Activated CD4-positive, alpha-beta T cell treated with anti-CD3 and anti-CD28 coated beads for 36 hours (primary cell): ENCODE data around the gene OPALIN. TPM values are rescaled to one million over a fixed set of nuclear protein-coding genes. Genes with fewer than 3 reads are reported as not detected.

ENCODE experiments used
- ATAC-seq: fragments of 200-7000 bp; cut with Tn5 transposase; one replicate; pipeline ENCODE4 v1.10.0; 2021; ENCODE audit warnings: mild to moderate bottlenecking, moderate library complexity
- CTCF ChIA-PET: fragments of 350-600 bp; sonication (Branson Sonifier 250); formaldehyde crosslinking; loops from one replicate; lab custom pipeline; 2021; ENCODE audit warnings: antibody characterized with exemption; lab: Charles Lee
- POLR2A ChIA-PET: fragments of 350-600 bp; sonication (Branson Sonifier 250); formaldehyde crosslinking; loops from one replicate; lab custom pipeline; 2021; ENCODE audit warnings: antibody characterized with exemption, inconsistent platforms; lab: Charles Lee
- DNase-seq: peaks from one replicate; pipeline ENCODE4 v3.0.0-alpha.2; 2020
- H3K27ac Mint-ChIP-seq: one replicate; pipeline ENCODE4 v1.8.0; 2021; ENCODE audit warnings: mixed read lengths
- H3K27me3 Mint-ChIP-seq: one replicate; pipeline ENCODE4 v1.8.0; 2021; ENCODE audit warnings: mixed read lengths
- H3K36me3 Mint-ChIP-seq: one replicate; pipeline ENCODE4 v1.8.0; 2021; ENCODE audit warnings: low read depth, mixed read lengths
- H3K4me1 Mint-ChIP-seq: one replicate; pipeline ENCODE4 v1.8.0; 2021; ENCODE audit warnings: mixed read lengths
- H3K4me3 Mint-ChIP-seq: one replicate; pipeline ENCODE4 v1.8.0; 2021; ENCODE audit warnings: mild to moderate bottlenecking, moderate library complexity, mixed read lengths
- H3K9me3 Mint-ChIP-seq: one replicate; pipeline ENCODE4 v1.8.0; 2021; ENCODE audit warnings: low read depth, mixed read lengths
- intact Hi-C, 2 experiments: fragments of 100-400 bp; cut with DNase I in 1 of 2; cut with micrococcal nuclease in 1 of 2; formaldehyde crosslinking; loops; one replicate each; pipeline versions ENCODE4 v1.14.2 to v1.15.1; 2022 to 2024; cut with DNase I, micrococcal nuclease
- total RNA-seq, 2 experiments: library from RNA; stranded (reverse); gene quantifications; one replicate each; pipeline ENCODE4 v1.2.3, GENCODE V29; 2021

OPALIN gene
- total RNA-seq, 2 experiments from 2014 or later = not detected

DNA sequence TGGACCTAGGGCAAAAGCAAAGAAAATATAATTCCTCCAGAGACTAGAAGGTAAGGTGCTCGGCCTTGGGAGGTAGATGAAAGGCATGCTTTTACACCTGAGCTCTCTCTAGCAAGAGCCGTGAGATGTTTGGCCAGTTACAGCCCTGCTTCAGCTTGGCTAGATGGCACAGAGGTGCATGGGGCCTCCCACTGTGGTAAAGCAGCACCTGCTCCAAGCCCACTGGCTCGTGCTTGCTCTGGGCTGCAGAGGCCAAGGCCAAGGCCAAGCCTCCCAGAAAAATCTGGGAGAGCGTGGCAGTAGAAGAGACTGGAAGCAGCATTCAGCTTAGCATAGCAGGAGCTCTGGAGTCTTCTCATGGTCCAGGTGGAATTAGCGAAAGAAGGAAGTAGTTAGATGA lies 31.0 kb upstream of the OPALIN start:
- CTCF ChIA-PET = no interaction called here
- H3K27ac Mint-ChIP-seq = no peak overlapping the region

DNA sequence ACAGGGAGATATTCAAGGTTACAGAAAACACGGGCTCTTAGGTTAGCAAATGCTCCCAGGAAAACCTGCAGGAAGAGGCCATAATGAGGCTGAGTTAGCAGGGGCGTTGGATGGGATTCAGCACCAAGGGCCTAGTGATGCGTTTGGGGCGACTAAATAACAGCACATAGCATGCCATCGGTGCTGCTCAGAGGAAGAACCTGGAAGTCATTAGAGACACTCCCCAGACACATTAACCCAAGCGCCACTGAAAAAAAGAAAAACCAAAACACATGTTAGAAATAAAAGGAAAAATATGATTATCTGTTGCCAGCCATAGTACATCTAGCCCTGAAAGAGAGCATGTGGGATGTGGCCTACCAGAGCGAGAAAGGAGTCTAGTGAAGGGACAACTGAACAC lies 28.8 kb upstream of the OPALIN start:
- H3K4me1 Mint-ChIP-seq = no peaks in the 10 kb centered on the region
- CTCF ChIA-PET = no interaction called here
- ATAC-seq (no peak), DNase-seq (no peak)
- no peak overlapping the region for H3K27ac Mint-ChIP-seq
- POLR2A ChIA-PET = no interaction called here
- no peak overlapping the region for H3K4me3 Mint-ChIP-seq
- no peaks in the 10 kb centered on the region for H3K9me3 Mint-ChIP-seq
- peaks cover 2% of the 10 kb centered on the region for H3K27me3 Mint-ChIP-seq
- intact Hi-C loops = no loop called here
- H3K36me3 Mint-ChIP-seq = no peaks in the 10 kb centered on the region

More for the DNA sequence above, 31.0 kb upstream of the OPALIN start:
- Mint-ChIP-seq H3K4me1 (no peaks in the 10 kb centered on the region), H3K27me3 (peaks cover 3% of the 10 kb centered on the region), H3K9me3 (no peaks in the 10 kb centered on the region), H3K4me3 (no peak overlapping the region), H3K36me3 (no peaks in the 10 kb centered on the region)
- POLR2A ChIA-PET = no interaction called here
- DNase-seq = no peak
- ATAC-seq = no peak
- intact Hi-C loops = loop anchor here (10.0 kb wide), 2 partner anchors 335 to 445 kb away; partner anchors contain the start of genes LCOR (in 1 of the 2) and PIK3AP1 (in 1 of the 2)

DNA sequence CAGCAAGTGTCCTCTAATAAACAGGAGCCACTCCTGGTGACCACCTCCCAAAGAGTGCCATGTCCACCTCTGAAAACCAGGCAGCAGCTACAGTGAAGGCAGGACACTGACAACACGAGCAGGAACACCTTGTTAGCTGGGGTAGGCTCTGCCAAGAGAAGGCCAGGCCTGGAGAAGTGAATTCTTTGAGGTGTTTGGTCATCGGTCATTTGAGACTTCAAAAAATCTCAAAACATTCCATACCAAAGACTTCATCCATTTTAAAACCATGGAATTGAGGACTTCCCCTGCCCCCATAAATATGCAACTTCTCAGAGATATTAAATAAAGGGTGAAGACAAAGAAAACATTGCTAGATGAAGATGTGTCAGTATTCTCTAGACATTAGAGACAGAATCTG lies 28.4 kb upstream of the OPALIN start:
- H3K9me3 Mint-ChIP-seq = no peaks in the 10 kb centered on the region
- no peak overlapping the region for H3K4me3 Mint-ChIP-seq
- DNase-seq (no peak), ATAC-seq (no peak)
- ChIA-PET POLR2A (no interaction called here), CTCF (interaction anchor here (1.5 kb wide), 1 partner anchor 46 kb away, joined by 3 read pairs; no protein-coding TSS in a partner anchor)
- H3K4me1 Mint-ChIP-seq = no peaks in the 10 kb centered on the region
- H3K27me3 Mint-ChIP-seq = peaks cover 2% of the 10 kb centered on the region
- no peaks in the 10 kb centered on the region for H3K36me3 Mint-ChIP-seq
- intact Hi-C loops = no loop called here
- no peak overlapping the region for H3K27ac Mint-ChIP-seq

DNA sequence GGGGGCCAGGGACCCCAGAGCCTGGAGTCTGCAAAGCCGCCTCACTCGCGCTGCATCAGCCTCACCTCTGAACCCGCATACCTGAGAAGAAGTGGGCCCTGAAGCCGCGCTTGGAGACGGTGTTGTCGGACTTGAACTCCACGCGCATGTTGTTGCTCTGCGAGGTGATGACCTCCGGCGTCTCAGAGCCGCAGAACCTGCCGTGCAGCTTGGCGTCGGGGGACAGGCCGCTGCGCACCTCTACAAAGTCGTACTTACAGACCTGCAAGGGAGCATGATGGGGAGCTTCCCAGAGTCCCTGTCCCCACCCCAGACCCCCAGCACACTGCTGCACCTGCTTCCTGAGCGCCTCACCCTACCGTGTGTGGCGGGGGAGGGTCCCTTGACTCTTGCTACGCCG lies 25.7 kb upstream of the OPALIN start:
- ATAC-seq = no peak
- H3K36me3 Mint-ChIP-seq = no peaks in the 10 kb centered on the region

DNA sequence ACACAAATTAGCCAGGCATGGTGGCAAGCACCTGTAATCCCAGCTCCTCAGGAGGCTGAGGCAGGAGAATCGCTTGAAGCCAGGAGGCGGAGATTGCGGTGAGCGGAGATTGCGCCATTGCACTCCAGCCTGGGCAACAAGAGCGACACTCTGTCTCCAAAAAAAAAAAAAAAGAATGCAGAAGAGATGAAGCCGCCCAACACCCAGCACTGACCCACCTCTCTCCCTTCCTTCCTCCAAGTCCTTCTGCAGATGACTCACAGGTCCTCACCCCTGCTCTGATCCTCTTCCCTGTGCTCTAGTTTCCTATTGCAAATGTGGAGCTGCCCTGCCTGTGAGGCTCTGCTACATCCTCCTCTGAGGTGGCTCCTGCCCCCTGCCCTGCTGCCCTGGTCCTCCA lies 22.0 kb upstream of the OPALIN start:
- no peak overlapping the region for H3K4me3 Mint-ChIP-seq
- DNase-seq = no peak
- no peak overlapping the region for H3K27ac Mint-ChIP-seq
- ChIA-PET POLR2A (no interaction called here), CTCF (interaction anchor here (0.6 kb wide), 2 partner anchors 36 to 1253 kb away, joined by 3 read pairs; no protein-coding TSS in a partner anchor)
- no peaks in the 10 kb centered on the region for H3K36me3 Mint-ChIP-seq
- no peak for ATAC-seq
- H3K4me1 Mint-ChIP-seq = no peaks in the 10 kb centered on the region
- no peaks in the 10 kb centered on the region for H3K9me3 Mint-ChIP-seq
- intact Hi-C loops = no loop called here
- peaks cover 2% of the 10 kb centered on the region for H3K27me3 Mint-ChIP-seq

More for the DNA sequence above, 25.7 kb upstream of the OPALIN start:
- H3K4me3 Mint-ChIP-seq = no peak overlapping the region
- ChIA-PET CTCF (interaction anchor here (1.4 to 1.7 kb wide), 2 partner anchors 9 to 11 kb away, joined by 5 to 10 read pairs; no protein-coding TSS in a partner anchor), POLR2A (no interaction called here)
- H3K27ac Mint-ChIP-seq = no peak overlapping the region
- H3K27me3 Mint-ChIP-seq = peaks cover 2% of the 10 kb centered on the region
- no peak for DNase-seq
- no peaks in the 10 kb centered on the region for H3K4me1 Mint-ChIP-seq
- intact Hi-C loops = no loop called here
- H3K9me3 Mint-ChIP-seq = no peaks in the 10 kb centered on the region

- DNase-seq = no peak
- ChIA-PET CTCF (interaction anchor here (0.5 to 1.5 kb wide), 3 partner anchors 9 to 134 kb away, joined by 3 to 7 read pairs (median 4); no protein-coding TSS in a partner anchor), POLR2A (no interaction called here)
- no peak overlapping the region for H3K4me3 Mint-ChIP-seq
- no peaks in the 10 kb centered on the region for H3K9me3 Mint-ChIP-seq
- ATAC-seq = no peak
- peaks cover 2% of the 10 kb centered on the region for H3K27me3 Mint-ChIP-seq
- peaks cover 6% of the 10 kb centered on the region for H3K4me1 Mint-ChIP-seq
- intact Hi-C loops = no loop called here
- no peak overlapping the region for H3K27ac Mint-ChIP-seq
- H3K36me3 Mint-ChIP-seq = no peaks in the 10 kb centered on the region
Measured at GRCh38 chr10:96379758-96380157, 21.0 kb upstream of the OPALIN start.

DNA sequence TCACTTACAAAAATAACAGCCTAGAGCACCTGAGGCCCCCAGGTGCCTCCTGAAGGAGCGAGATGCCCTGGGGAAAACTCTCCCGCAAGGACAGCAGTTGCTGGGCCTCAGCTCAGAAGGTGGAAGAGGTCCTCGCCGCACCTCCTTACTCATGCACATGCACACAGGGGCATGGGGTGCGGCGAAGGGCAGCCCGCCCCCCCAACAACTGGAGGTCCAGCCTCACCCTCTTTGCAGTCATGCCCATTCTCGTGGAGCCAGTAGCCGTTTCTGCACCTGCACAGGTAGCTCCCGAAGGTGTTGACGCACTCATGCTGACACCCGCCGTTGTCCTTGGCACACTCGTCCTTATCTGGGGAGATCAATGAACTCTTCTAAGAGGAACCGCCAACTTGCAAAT lies 19.9 kb upstream of the OPALIN start:
- POLR2A ChIA-PET = no interaction called here
- H3K27me3 Mint-ChIP-seq = peaks cover 4% of the 10 kb centered on the region
- no peak for ATAC-seq
- no peak overlapping the region for H3K4me3 Mint-ChIP-seq
- no peaks in the 10 kb centered on the region for H3K36me3 Mint-ChIP-seq
- CTCF ChIA-PET = interaction anchor here (0.6 to 1.5 kb wide), 2 partner anchors 8 to 136 kb away, joined by 3 to 7 read pairs; no protein-coding TSS in a partner anchor
- intact Hi-C loops = no loop called here
- H3K4me1 Mint-ChIP-seq = peaks cover 9% of the 10 kb centered on the region
- no peaks in the 10 kb centered on the region for H3K9me3 Mint-ChIP-seq
- H3K27ac Mint-ChIP-seq = no peak overlapping the region
- DNase-seq = no peak

DNA sequence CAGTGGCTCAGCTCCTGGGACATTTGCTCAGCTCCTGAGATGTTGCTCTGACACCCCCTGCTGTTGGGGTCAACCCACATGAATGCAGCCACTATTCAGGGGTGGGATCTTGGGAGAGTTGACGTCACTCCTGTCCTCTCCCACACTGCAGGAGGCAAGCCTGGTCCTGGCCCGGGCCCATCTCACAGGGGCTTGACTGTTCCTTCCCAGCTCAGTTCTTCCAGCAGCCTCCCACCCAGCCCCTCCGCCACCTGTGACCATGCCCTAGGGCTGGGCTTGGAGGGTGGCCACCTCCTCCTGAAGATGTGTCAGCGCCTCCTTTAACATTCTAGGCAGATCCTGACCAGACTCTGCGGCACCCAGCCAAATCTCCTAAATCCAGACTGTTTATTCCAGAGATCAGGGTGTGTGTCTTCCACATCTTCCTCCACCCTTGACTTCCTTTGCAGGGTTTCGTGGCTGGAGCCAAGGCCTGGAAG lies 19.1 kb upstream of the OPALIN start:
- ChIA-PET POLR2A (no interaction called here), CTCF (interaction anchor here (0.7 to 1.2 kb wide), 2 partner anchors 18 to 136 kb away, joined by 3 to 5 read pairs; partner anchors contain the start of gene TLL2)
- intact Hi-C loops = no loop called here
- Mint-ChIP-seq H3K9me3 (no peaks in the 10 kb centered on the region), H3K27ac (no peak overlapping the region), H3K4me3 (no peak overlapping the region), H3K4me1 (peaks cover 9% of the 10 kb centered on the region), H3K36me3 (no peaks in the 10 kb centered on the region), H3K27me3 (peaks cover 4% of the 10 kb centered on the region)
- ATAC-seq (no peak), DNase-seq (no peak)

GRCh38 chr10:96376483-96376882 lies 17.7 kb upstream of the OPALIN start:
- Mint-ChIP-seq H3K9me3 (no peaks in the 10 kb centered on the region), H3K4me1 (peaks cover 9% of the 10 kb centered on the region), H3K4me3 (no peak overlapping the region), H3K27ac (no peak overlapping the region), H3K27me3 (peaks cover 4% of the 10 kb centered on the region), H3K36me3 (no peaks in the 10 kb centered on the region)
- POLR2A ChIA-PET = interaction anchor here (0.6 kb wide), 1 partner anchor 37 kb away, joined by 3 read pairs; no protein-coding TSS in a partner anchor
- DNase-seq = no peak
- intact Hi-C loops = no loop called here
- CTCF ChIA-PET = interaction anchor here (0.5 to 1.2 kb wide), 8 partner anchors 18 to 352 kb away, joined by 3 to 4 read pairs (median 3); no protein-coding TSS in a partner anchor
- ATAC-seq = no peak

DNA sequence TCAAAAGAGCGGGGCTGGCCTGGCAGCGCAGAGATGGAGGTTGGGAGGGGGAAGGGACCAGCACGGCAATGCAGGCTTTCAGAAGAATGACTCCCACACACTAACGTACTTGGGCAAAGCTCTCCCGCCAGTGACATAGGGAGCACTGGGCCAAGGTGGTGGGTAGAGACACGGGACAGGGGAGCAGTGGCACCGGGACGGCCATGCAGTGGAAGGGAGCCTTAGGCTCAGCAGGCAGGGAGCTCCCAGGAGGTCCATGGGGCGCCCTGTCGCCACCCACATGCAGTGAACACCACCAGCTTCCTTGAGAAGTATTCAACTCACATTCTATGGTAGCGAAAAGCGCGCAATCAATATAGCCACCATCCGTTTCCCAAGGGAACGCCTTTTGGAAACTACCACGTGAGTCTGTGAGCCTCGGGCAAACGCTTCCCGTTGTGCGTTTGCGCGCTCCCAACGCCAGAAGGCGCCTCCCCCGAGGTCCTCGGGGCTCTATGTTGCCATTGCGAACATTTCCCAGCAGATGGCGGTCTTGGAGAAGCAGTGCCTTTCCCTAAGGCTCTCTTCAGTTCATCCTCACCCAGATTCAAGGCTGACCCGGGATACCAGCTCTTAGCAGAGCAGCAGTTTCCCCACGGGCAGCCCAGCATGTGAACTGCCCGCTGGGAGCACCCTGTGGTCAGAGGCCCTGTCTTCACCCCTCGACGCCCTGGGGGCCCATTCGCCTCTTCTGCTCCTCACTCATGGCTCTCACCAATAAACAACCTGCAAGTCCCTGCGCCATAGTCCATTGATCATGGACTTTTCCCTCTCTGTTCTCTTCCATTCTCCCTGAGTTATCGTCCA lies 16.4 kb upstream of the OPALIN start:
- Mint-ChIP-seq H3K36me3 (no peaks in the 10 kb centered on the region), H3K9me3 (no peaks in the 10 kb centered on the region), H3K27me3 (peaks cover 4% of the 10 kb centered on the region), H3K4me3 (peak overlapping the region; percentile 65), H3K27ac (no peak overlapping the region), H3K4me1 (peaks cover 9% of the 10 kb centered on the region)
- CTCF ChIA-PET = interaction anchor here (0.6 to 2.5 kb wide), 34 partner anchors 8 to 882 kb away, joined by 3 to 16 read pairs (median 4); partner anchors contain the start of gene TLL2
- ATAC-seq (peak; percentile 93), DNase-seq (peak; percentile 88)
- POLR2A ChIA-PET = no interaction called here
- intact Hi-C loops = loop anchor here (1.0 kb wide), 4 partner anchors 21 to 455 kb away; partner anchors contain the start of gene TLL2 (in 1 of the 2)

GRCh38 chr10:96374639-96374984 lies 15.8 kb upstream of the OPALIN start:
- peaks cover 9% of the 10 kb centered on the region for H3K4me1 Mint-ChIP-seq
- no peaks in the 10 kb centered on the region for H3K9me3 Mint-ChIP-seq
- ChIA-PET CTCF (interaction anchor here (0.6 to 2.5 kb wide), 29 partner anchors 8 to 844 kb away, joined by 3 to 16 read pairs (median 5); partner anchors contain the start of gene TLL2), POLR2A (no interaction called here)
- H3K4me3 Mint-ChIP-seq = peak overlapping the region; percentile 65
- DNase-seq = no peak
- no peak for ATAC-seq
- no peak overlapping the region for H3K27ac Mint-ChIP-seq
- intact Hi-C loops = no loop called here
- H3K36me3 Mint-ChIP-seq = no peaks in the 10 kb centered on the region
- peaks cover 4% of the 10 kb centered on the region for H3K27me3 Mint-ChIP-seq
